Measurements from ENCODE around the gene CACNA2D3. TPM values are rescaled to one million over a fixed set of nuclear protein-coding genes. Genes with fewer than 3 reads are reported as not detected.

CACNA2D3 gene
- total RNA-seq, 1 donor from 2014 or later: 0.17 TPM

GRCh38 chr3:54283470-54283869 lies 161.1 kb downstream of the CACNA2D3 start:
- H3K36me3 ChIP-seq (ENCODE audit: control insufficient read depth, insufficient read depth, low read length): no peaks in the 10 kb centered on the region
- no peak overlapping the region for H3K4me3 ChIP-seq (ENCODE audit: low read depth, low read length)
- no peak for DNase-seq (ENCODE audit: low read depth)
- no peak for TF ChIP-seq CTCF (IDR thresholded peaks at IDR 0.05; ENCODE audit: insufficient read depth, low read length, poor library complexity, severe bottlenecking)
- H3K27me3 ChIP-seq (ENCODE audit: control insufficient read depth, insufficient read depth, low read length): no peaks in the 10 kb centered on the region

- no peak overlapping the region for H3K4me3 ChIP-seq (ENCODE audit: low read depth, low read length)
- H3K36me3 ChIP-seq (ENCODE audit: control insufficient read depth, insufficient read depth, low read length): no peaks in the 10 kb centered on the region
- no peak for TF ChIP-seq CTCF (IDR thresholded peaks at IDR 0.05; ENCODE audit: insufficient read depth, low read length, poor library complexity, severe bottlenecking)
- peaks cover 4% of the 10 kb centered on the region for H3K27me3 ChIP-seq (ENCODE audit: control insufficient read depth, insufficient read depth, low read length)
- DNase-seq (ENCODE audit: low read depth): no peak
Measured at GRCh38 chr3:54294214-54294613, 171.9 kb downstream of the CACNA2D3 start.

- Histone ChIP-seq H3K27me3 (ENCODE audit: control insufficient read depth, insufficient read depth, low read length) (peaks cover 4% of the 10 kb centered on the region), H3K4me3 (ENCODE audit: low read depth, low read length) (no peak overlapping the region), H3K36me3 (ENCODE audit: control insufficient read depth, insufficient read depth, low read length) (no peaks in the 10 kb centered on the region)
- DNase-seq (ENCODE audit: low read depth): no peak
- no peak for TF ChIP-seq CTCF (IDR thresholded peaks at IDR 0.05; ENCODE audit: insufficient read depth, low read length, poor library complexity, severe bottlenecking)
Measured at GRCh38 chr3:54296531-54296930, 174.2 kb downstream of the CACNA2D3 start.

GRCh38 chr3:54299169-54299935 lies 177.0 kb downstream of the CACNA2D3 start:
- no peak for DNase-seq (ENCODE audit: low read depth)
- TF ChIP-seq CTCF (IDR thresholded peaks at IDR 0.05; ENCODE audit: insufficient read depth, low read length, poor library complexity, severe bottlenecking): no peak
- Histone ChIP-seq H3K4me3 (ENCODE audit: low read depth, low read length) (no peak overlapping the region), H3K27me3 (ENCODE audit: control insufficient read depth, insufficient read depth, low read length) (peaks cover 4% of the 10 kb centered on the region), H3K36me3 (ENCODE audit: control insufficient read depth, insufficient read depth, low read length) (no peaks in the 10 kb centered on the region)

- no peak for DNase-seq (ENCODE audit: low read depth)
- no peaks in the 10 kb centered on the region for H3K27me3 ChIP-seq (ENCODE audit: control insufficient read depth, insufficient read depth, low read length)
- H3K4me3 ChIP-seq (ENCODE audit: low read depth, low read length): no peak overlapping the region
- no peaks in the 10 kb centered on the region for H3K36me3 ChIP-seq (ENCODE audit: control insufficient read depth, insufficient read depth, low read length)
- TF ChIP-seq CTCF (IDR thresholded peaks at IDR 0.05; ENCODE audit: insufficient read depth, low read length, poor library complexity, severe bottlenecking): no peak
Measured at GRCh38 chr3:54303517-54304375, 181.4 kb downstream of the CACNA2D3 start.
